ENCODE measurements around the gene UBE2O. TPM values are rescaled to one million over a fixed set of nuclear protein-coding genes. Genes with fewer than 3 reads are reported as not detected.

The UBE2O gene
- 12.6 and 15.5 TPM in 2 replicates for total RNA-seq

DNA sequence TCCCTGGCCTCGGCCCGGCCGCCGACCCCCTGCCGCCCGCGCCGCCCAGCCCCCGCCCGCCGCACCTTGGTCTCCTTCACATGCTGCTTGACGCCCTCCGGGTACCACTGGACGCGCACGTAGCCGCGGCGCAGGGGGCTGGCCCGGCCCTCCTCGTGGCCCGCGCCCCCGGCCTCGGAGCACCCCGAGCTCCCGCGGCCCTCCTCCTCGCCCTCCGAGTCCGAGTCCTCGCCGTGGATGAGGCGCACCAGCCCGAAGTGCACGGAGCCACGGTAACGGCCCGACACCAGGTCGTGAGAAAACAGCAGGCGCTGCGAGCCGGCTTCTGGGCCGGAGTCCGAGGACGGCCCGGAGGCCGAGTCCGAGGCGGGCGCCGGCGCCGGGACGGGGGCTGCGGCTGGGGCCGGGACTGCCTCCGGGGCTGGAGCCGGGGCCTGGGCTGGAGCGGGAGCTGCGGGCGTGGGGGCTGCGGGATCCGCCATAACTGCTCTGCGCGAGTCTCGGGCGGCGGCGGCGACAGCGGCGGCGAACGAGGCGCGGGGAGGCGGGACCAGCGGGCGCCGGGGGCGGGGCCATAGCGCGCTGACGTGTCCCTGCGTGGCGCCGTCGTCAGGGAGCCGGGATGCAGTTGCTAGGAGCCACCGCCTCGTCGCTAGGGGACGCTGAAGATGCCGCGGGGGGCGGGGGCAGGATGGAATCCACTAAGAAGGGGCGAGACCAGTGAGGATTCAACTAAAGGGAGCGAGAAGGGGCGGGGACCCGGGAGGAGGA lies at the start of gene UBE2O:
UBE2O (minus strand) TSS at position 493 of the 771 bp plus-strand sequence; CDS start at position 482, 11 bp downstream.
- no peaks in the 10 kb centered on the region for H3K36me3 ChIP-seq (ENCODE audit: control insufficient read depth, insufficient read depth, low read length)
- no peaks in the 10 kb centered on the region for H3K27me3 ChIP-seq (ENCODE audit: control insufficient read depth, insufficient read depth, low read length)
- DNase-seq (ENCODE audit: low read depth): no peak
- peak within 1 kb of the TSS; percentile 56 for H3K4me3 ChIP-seq (ENCODE audit: low read depth, low read length)
- TF ChIP-seq, protein P1, sequence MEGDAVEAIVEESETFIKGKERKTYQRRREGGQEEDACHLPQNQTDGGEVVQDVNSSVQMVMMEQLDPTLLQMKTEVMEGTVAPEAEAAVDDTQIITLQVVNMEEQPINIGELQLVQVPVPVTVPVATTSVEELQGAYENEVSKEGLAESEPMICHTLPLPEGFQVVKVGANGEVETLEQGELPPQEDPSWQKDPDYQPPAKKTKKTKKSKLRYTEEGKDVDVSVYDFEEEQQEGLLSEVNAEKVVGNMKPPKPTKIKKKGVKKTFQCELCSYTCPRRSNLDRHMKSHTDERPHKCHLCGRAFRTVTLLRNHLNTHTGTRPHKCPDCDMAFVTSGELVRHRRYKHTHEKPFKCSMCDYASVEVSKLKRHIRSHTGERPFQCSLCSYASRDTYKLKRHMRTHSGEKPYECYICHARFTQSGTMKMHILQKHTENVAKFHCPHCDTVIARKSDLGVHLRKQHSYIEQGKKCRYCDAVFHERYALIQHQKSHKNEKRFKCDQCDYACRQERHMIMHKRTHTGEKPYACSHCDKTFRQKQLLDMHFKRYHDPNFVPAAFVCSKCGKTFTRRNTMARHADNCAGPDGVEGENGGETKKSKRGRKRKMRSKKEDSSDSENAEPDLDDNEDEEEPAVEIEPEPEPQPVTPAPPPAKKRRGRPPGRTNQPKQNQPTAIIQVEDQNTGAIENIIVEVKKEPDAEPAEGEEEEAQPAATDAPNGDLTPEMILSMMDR (IDR thresholded peaks at IDR 0.05; ENCODE audit: insufficient read depth, low read length, poor library complexity, severe bottlenecking): peak; percentile 44

DNA sequence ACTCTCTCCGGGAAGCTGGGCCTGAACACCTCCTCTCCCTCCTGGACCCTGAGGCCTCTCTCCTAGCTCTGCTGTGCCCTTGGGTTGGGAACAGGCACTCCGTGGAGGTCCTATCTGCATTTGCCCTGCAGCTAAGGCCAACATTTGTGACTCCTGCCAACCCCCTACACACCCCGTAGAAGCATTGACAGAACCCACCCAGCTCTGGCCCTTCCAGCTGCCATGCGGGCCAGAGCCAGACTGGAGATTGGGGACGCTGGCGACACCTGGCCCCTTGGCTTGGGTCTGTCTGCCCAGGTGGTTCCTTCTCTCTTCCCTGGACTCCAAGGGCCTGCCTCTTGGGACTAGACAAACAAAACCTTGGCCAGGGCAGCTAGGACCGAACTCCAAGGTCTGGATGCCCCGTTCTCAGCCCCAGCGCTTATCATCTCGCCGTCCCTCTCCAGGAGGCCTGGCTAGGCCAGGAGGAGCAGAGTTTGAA lies 48.9 kb upstream of the UBE2O start:
- Histone ChIP-seq H3K27me3 (ENCODE audit: control insufficient read depth, insufficient read depth, low read length) (no peaks in the 10 kb centered on the region), H3K4me3 (ENCODE audit: low read depth, low read length) (no peak overlapping the region), H3K36me3 (ENCODE audit: control insufficient read depth, insufficient read depth, low read length) (no peaks in the 10 kb centered on the region)
- TF ChIP-seq, protein P1 (IDR thresholded peaks at IDR 0.05; ENCODE audit: insufficient read depth, low read length, poor library complexity, severe bottlenecking): no peak
- DNase-seq (ENCODE audit: low read depth): no peak

DNA sequence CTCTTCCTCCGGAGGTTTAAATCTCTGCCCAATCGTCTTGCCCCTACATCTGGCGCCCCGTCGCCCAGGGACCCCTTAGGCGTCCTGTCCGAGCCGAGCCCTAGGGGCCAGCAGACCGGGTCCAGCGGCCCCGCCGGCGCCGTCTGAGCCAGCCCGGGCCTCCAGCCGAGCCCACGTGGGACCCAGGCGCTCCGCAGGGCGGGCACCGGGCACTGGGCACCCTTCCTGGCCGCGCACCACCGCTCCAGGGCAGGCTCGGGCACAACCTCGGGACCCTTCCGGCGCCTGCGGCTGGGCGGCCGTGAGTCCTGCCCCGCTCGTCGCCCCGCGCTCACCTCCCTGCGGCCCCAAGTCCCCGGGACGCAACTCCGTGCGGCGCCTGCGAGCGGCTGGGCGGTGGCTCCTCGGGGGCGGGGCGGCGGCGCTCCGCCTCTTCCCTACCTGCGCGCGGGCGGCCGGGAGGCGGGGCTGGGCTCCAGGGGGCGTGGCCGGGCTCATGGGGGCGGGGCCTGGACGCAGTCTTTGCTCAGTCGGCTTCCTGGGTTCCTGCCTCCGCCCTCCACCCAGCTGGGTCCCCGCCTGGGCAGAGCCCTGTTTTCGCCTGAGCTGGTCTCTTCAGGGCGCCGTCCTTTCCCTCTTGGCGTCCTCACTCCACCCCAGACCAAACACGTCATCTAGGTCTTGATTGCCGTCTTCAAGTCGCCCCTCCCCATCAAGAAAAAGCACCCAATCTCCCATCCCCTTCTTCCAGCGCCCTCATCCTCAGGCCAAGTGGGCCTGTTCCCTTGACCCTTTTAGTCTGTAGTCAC lies 48.3 kb upstream of the UBE2O start, which contains the start of gene RHBDF2:
RHBDF2 (minus strand) TSS at position 406 of the 809 bp plus-strand sequence. CDS start 19,899 bp downstream, outside the sequence.
- Histone ChIP-seq H3K27me3 (ENCODE audit: control insufficient read depth, insufficient read depth, low read length) (no peaks in the 10 kb centered on the region), H3K4me3 (ENCODE audit: low read depth, low read length) (peak within 1 kb of the TSS; percentile 86), H3K36me3 (ENCODE audit: control insufficient read depth, insufficient read depth, low read length) (no peaks in the 10 kb centered on the region)
- no peak for DNase-seq (ENCODE audit: low read depth)
- TF ChIP-seq, protein P1 (IDR thresholded peaks at IDR 0.05; ENCODE audit: insufficient read depth, low read length, poor library complexity, severe bottlenecking): no peak

DNA sequence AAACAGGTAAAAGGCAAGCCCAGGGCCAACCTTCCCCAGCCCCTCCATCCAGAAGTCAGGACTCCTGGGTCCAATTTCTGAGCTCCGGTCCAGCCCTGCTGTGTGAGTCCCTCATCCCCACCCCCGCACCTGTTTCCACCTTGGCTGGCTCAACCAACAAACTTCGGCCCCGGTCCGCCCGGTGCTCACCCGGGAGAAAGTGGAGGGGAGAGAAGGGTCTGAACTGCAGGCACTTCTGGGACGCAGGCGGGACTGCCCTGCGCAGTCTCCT lies 47.7 kb upstream of the UBE2O start:
- Histone ChIP-seq H3K4me3 (ENCODE audit: low read depth, low read length) (peak overlapping the region; percentile 86), H3K27me3 (ENCODE audit: control insufficient read depth, insufficient read depth, low read length) (no peaks in the 10 kb centered on the region), H3K36me3 (ENCODE audit: control insufficient read depth, insufficient read depth, low read length) (no peaks in the 10 kb centered on the region)
- TF ChIP-seq, protein P1 (IDR thresholded peaks at IDR 0.05; ENCODE audit: insufficient read depth, low read length, poor library complexity, severe bottlenecking): no peak
- DNase-seq (ENCODE audit: low read depth): no peak

DNA sequence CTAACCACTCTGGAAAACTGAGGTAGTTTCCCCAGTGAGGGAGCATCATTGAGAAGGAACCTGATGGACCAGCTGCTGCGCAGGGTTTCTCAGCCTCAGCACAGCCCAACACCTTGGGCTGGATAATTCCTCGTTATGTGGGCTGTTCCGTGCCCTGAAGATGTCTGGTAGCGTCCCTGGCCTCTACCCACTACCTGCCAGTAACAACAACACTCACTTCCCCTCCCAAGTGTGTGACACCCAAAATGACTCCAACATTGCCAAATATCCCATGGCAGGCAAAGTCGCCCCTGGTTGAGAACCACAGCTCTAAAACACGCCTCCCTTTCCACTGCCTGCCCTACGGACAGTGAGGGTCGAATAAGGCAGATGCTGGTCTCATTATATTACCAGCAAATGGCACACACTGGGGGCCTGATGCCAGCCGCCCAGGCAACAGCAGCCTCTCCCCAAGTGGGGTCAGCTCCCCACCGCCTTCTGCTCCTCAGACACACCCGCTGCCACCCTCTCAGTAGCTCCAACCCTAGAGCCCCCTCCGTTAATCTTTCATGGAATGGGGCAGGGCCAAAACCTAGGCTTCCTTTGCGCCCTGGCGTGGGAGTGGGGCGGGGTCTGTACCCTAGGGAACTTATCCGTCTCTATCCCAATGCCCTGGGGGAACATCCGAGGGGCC lies 47.3 kb upstream of the UBE2O start:
- H3K36me3 ChIP-seq (ENCODE audit: control insufficient read depth, insufficient read depth, low read length): no peaks in the 10 kb centered on the region
- no peaks in the 10 kb centered on the region for H3K27me3 ChIP-seq (ENCODE audit: control insufficient read depth, insufficient read depth, low read length)
- no peak for DNase-seq (ENCODE audit: low read depth)
- H3K4me3 ChIP-seq (ENCODE audit: low read depth, low read length): peak overlapping the region; percentile 86
- TF ChIP-seq, protein P1 (IDR thresholded peaks at IDR 0.05; ENCODE audit: insufficient read depth, low read length, poor library complexity, severe bottlenecking): no peak
